Activated CD4-positive, alpha-beta memory T cell treated with anti-CD3 and anti-CD28 coated beads, Interleukin-2, amount 10 ng/mL, durations not matched to agents 7 days and 5 days (primary cell): Measurements from ENCODE around the gene STKLD1. TPM values are rescaled to one million over a fixed set of nuclear protein-coding genes. Genes with fewer than 3 reads are reported as not detected.
"Not testable (repeated sequence)": the region's sequence is repeated elsewhere in the genome, so short reads cannot be mapped to it uniquely, and the experiment has no call there.

ENCODE experiments used
- CTCF ChIA-PET: fragments of 350-600 bp; sonication (Branson Sonifier 250); formaldehyde crosslinking; loops from one replicate; lab custom pipeline; 2021; ENCODE audit warnings: antibody characterized with exemption, inconsistent platforms; lab: Charles Lee
- POLR2A ChIA-PET: fragments of 350-600 bp; sonication (Branson Sonifier 250); formaldehyde crosslinking; loops from one replicate; lab custom pipeline; 2021; ENCODE audit warnings: antibody characterized with exemption; lab: Charles Lee
- DNase-seq: peaks from one replicate; pipeline ENCODE4 v3.0.0-alpha.2; 2020
- H3K27ac Mint-ChIP-seq: one replicate; pipeline ENCODE4 v1.8.0; 2021; ENCODE audit warnings: mild to moderate bottlenecking, mixed read lengths
- H3K27me3 Mint-ChIP-seq: one replicate; pipeline ENCODE4 v1.8.0; 2021; ENCODE audit warnings: mixed read lengths
- H3K36me3 Mint-ChIP-seq: one replicate; pipeline ENCODE4 v1.8.0; 2021; ENCODE audit warnings: low read depth, mixed read lengths
- H3K4me1 Mint-ChIP-seq: one replicate; pipeline ENCODE4 v1.8.0; 2021; ENCODE audit warnings: mixed read lengths
- H3K4me3 Mint-ChIP-seq: one replicate; pipeline ENCODE4 v1.8.0; 2021; ENCODE audit warnings: mild to moderate bottlenecking, mixed read lengths
- H3K9me3 Mint-ChIP-seq: one replicate; pipeline ENCODE4 v1.8.0; 2021; ENCODE audit warnings: mixed read lengths
- total RNA-seq, 2 experiments: library from RNA; stranded (reverse); gene quantifications; one replicate each; pipeline ENCODE4 v1.2.3, GENCODE V29; 2021

The STKLD1 gene
- total RNA-seq, 2 experiments from 2014 or later: 0.65 to 0.71 TPM

GRCh38 chr9:133369422-133369821 is 6.7 kb upstream of the STKLD1 start:
- H3K36me3 Mint-ChIP-seq: peaks cover 79% of the 10 kb centered on the region
- peak overlapping the region; percentile 84 for H3K27ac Mint-ChIP-seq
- ChIA-PET CTCF (interaction anchor here (3.0 to 6.3 kb wide), 2 partner anchors 14 to 21 kb away, joined by 22 to 59 read pairs; partner anchors contain the start of genes MED22, RPL7A, SURF1 and SURF2), POLR2A (interaction anchor here (1.7 to 11.6 kb wide), 3 partner anchors 12 to 339 kb away, joined by 5 to 397 read pairs (median 277); partner anchors contain the start of genes GTF3C5, MED22, RPL7A and SURF1)
- H3K4me3 Mint-ChIP-seq: peak overlapping the region; percentile 72
- H3K4me1 Mint-ChIP-seq: peaks cover 68% of the 10 kb centered on the region
- no peak for DNase-seq
- H3K9me3 Mint-ChIP-seq: no peaks in the 10 kb centered on the region
- no peaks in the 10 kb centered on the region for H3K27me3 Mint-ChIP-seq

DNA sequence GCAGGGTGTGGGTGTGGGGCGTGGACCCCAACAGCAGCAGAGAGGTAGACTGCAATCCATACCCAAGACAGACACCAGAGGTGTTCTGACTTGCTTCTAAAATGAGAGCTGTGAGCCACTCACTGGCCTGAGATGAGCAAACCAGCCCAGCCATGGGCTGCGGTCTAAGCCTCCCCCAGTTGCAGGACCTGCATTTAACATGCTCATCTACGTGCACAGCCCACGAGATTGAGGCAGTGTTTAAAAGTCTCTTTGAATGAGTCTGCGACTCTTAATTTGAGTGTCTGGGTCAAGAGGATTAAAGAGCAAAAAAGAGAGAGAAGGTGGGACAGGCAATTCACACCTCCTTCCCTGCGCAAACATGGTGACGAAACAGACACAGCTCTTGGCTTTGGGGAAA is 6.2 kb upstream of the STKLD1 start:
- Mint-ChIP-seq H3K9me3 (no peaks in the 10 kb centered on the region), H3K27ac (peak overlapping the region; percentile 84), H3K36me3 (peaks cover 82% of the 10 kb centered on the region), H3K27me3 (no peaks in the 10 kb centered on the region), H3K4me1 (peaks cover 71% of the 10 kb centered on the region), H3K4me3 (peak overlapping the region; percentile 72)
- CTCF ChIA-PET: interaction anchor here (1.7 to 6.3 kb wide), 4 partner anchors 14 to 117 kb away, joined by 5 to 59 read pairs (median 23); partner anchors contain the start of genes MED22, RPL7A, SURF1 and SURF2
- DNase-seq: no peak
- POLR2A ChIA-PET: interaction anchor here (1.7 to 11.6 kb wide), 4 partner anchors 13 to 339 kb away, joined by 4 to 397 read pairs (median 141); partner anchors contain the start of genes GTF3C5, MED22, RPL7A and SURF1

- H3K4me3 Mint-ChIP-seq: peak overlapping the region; percentile 72
- no peaks in the 10 kb centered on the region for H3K27me3 Mint-ChIP-seq
- no peaks in the 10 kb centered on the region for H3K9me3 Mint-ChIP-seq
- CTCF ChIA-PET: interaction anchor here (0.7 to 6.3 kb wide), 14 partner anchors 10 to 340 kb away, joined by 3 to 59 read pairs (median 5); partner anchors contain the start of genes GTF3C5, MED22, RPL7A and SURF1
- H3K36me3 Mint-ChIP-seq: peaks cover 77% of the 10 kb centered on the region
- peaks cover 70% of the 10 kb centered on the region for H3K4me1 Mint-ChIP-seq
- POLR2A ChIA-PET: interaction anchor here (1.0 to 11.6 kb wide), 15 partner anchors 8 to 340 kb away, joined by 3 to 397 read pairs (median 5); partner anchors contain the start of genes GTF3C5, MED22, RPL7A and SLC2A6
- peak; percentile 69 for DNase-seq
- peak overlapping the region; percentile 84 for H3K27ac Mint-ChIP-seq
These were observed 5.5 kb upstream of the STKLD1 start for GRCh38 chr9:133370685-133371084.

DNA sequence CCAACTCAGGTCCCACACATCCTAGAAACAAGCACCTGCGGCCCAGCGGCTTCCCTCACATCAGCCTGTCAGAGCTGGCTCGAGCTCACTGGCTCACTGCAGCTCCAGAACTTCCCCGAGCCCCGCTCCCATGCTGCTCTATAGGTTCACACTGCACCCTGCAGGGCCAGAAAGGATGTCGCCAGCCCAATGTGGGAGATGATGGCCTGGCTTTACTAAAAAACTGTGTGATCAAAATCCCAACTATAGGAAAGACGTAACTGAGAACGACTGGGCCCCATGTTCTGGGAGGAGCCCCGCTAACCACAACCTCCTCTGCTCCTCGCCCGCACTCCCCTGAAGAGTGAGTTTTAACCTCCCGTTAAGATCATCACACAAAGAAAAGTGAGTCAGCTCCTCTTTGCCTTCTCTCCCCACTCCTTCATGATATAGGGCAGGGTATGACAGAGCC is 4.9 kb upstream of the STKLD1 start:
- H3K4me1 Mint-ChIP-seq: peaks cover 67% of the 10 kb centered on the region
- H3K4me3 Mint-ChIP-seq: peak overlapping the region; percentile 72
- CTCF ChIA-PET: interaction anchor here (0.7 to 6.3 kb wide), 16 partner anchors 9 to 341 kb away, joined by 3 to 59 read pairs (median 5); partner anchors contain the start of genes GTF3C5, MED22, RPL7A and SURF1
- POLR2A ChIA-PET: interaction anchor here (1.0 to 11.6 kb wide), 18 partner anchors 8 to 701 kb away, joined by 3 to 397 read pairs (median 4); partner anchors contain the start of genes DDX31, GTF3C4, GTF3C5 and MED22
- no peaks in the 10 kb centered on the region for H3K27me3 Mint-ChIP-seq
- peak; percentile 83 for DNase-seq
- peak overlapping the region; percentile 84 for H3K27ac Mint-ChIP-seq
- peaks cover 71% of the 10 kb centered on the region for H3K36me3 Mint-ChIP-seq
- H3K9me3 Mint-ChIP-seq: no peaks in the 10 kb centered on the region

DNA sequence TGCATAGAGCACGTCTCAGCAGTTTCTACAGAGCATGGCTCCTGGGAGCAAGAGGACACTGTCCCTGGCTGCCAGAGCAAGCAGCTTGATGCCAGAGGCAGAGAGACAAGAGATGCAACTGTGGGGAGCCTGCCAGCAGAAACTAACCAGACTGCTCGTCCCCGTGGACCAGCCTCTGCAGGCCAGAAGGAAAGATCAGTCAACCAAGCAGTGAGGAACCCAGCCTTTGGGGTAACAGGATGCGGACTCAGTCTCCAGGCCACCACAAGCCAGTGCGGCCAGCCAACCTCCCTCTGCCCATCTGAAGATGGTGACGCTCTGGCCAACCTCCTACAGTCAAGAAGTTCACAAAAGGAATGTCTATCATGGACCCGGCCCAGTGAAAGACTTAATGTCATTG is 4.0 kb upstream of the STKLD1 start:
- Mint-ChIP-seq H3K36me3 (peaks cover 62% of the 10 kb centered on the region), H3K4me3 (peak overlapping the region; percentile 72), H3K4me1 (peaks cover 64% of the 10 kb centered on the region), H3K27ac (peak overlapping the region; percentile 84), H3K9me3 (no peaks in the 10 kb centered on the region), H3K27me3 (peaks cover under 1% of the 10 kb centered on the region)
- CTCF ChIA-PET: interaction anchor here (0.8 to 6.3 kb wide), 9 partner anchors 10 to 324 kb away, joined by 3 to 59 read pairs (median 3); partner anchors contain the start of genes MED22, RPL7A, SURF1 and SURF2
- no peak for DNase-seq
- POLR2A ChIA-PET: interaction anchor here (1.0 to 11.6 kb wide), 12 partner anchors 9 to 702 kb away, joined by 3 to 397 read pairs (median 6); partner anchors contain the start of genes DDX31, GTF3C4, GTF3C5 and MED22

DNA sequence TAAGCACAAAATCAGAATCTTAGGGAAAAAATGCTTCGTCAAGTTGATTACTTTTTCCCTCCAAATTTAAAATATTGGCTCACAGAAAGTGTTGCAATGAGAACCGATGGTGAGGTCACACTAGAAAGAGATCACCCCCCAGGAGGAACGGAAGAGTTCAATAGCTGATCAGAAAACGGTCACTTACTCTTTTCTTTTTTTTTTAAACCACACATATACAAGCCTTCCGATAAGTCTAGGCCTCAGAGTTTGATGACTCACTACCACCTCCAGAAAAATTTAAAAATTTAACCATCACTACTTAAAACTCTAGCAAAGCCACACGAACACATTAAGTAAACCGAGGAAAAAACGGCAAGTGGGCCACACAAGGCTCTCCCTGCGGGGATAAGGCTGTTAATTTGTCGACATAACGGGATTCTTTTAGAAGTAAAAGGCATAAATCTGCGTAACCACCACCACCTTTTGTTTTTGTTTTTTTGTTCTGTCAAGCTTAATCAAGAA is 1.5 kb upstream of the STKLD1 start:
- DNase-seq: peak; percentile 37
- H3K4me3 Mint-ChIP-seq: peak overlapping the region; percentile 83
- no peaks in the 10 kb centered on the region for H3K9me3 Mint-ChIP-seq
- peaks cover 2% of the 10 kb centered on the region for H3K27me3 Mint-ChIP-seq
- CTCF ChIA-PET: interaction anchor here (1.0 to 6.3 kb wide), 5 partner anchors 19 to 189 kb away, joined by 3 to 59 read pairs (median 5); partner anchors contain the start of genes MED22, RPL7A, SURF1 and SURF2
- H3K4me1 Mint-ChIP-seq: peaks cover 49% of the 10 kb centered on the region
- POLR2A ChIA-PET: interaction anchor here (0.7 to 11.6 kb wide), 14 partner anchors 9 to 344 kb away, joined by 3 to 397 read pairs (median 4); partner anchors contain the start of genes CACFD1, GTF3C5, MED22 and RPL7A
- H3K27ac Mint-ChIP-seq: peak overlapping the region; percentile 97
- H3K36me3 Mint-ChIP-seq: peaks cover 46% of the 10 kb centered on the region

DNA sequence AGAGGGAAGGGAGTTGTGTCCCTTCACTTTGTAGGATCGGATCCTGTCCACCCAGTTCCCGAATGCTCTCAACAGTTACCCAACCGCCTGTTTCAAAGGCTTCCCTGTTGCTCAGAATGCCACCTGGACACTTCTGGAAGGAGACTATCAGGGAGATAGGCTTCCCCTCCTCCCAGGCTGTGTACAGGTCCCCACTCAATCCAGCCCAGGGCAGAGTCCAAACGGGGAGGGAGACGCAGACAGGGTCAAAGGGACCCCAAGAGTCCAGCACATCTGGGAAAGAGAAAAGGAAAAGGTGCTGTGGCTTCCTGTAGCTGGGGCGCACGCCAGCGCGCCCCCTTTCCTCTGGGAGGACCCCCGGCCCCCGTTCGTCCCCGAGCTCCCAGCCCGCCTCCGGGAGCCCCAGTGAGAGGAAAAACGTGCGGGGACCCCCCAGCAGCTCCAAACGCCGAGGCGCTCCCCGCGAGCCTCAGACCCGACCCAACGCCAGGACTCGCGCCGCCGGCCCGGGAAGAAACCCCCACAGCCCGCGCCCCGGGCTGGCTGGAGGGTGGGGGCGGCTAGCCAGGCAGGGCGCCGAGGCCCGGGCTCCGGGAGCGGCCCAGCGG is 946 bp upstream of the STKLD1 start:
- peaks cover 40% of the 10 kb centered on the region for H3K36me3 Mint-ChIP-seq
- ChIA-PET CTCF (interaction anchor here (1.0 to 6.3 kb wide), 5 partner anchors 19 to 189 kb away, joined by 3 to 59 read pairs (median 5); partner anchors contain the start of genes MED22, RPL7A, SURF1 and SURF2), POLR2A (interaction anchor here (0.7 to 11.6 kb wide), 12 partner anchors 9 to 345 kb away, joined by 3 to 397 read pairs (median 6); partner anchors contain the start of genes CACFD1, GTF3C5, MED22 and RPL7A)
- H3K4me3 Mint-ChIP-seq: peak overlapping the region; percentile 83
- peak; percentile 43 for DNase-seq
- H3K9me3 Mint-ChIP-seq: no peaks in the 10 kb centered on the region
- H3K4me1 Mint-ChIP-seq: peaks cover 43% of the 10 kb centered on the region
- H3K27me3 Mint-ChIP-seq: peaks cover 2% of the 10 kb centered on the region
- H3K27ac Mint-ChIP-seq: peak overlapping the region; percentile 97

DNA sequence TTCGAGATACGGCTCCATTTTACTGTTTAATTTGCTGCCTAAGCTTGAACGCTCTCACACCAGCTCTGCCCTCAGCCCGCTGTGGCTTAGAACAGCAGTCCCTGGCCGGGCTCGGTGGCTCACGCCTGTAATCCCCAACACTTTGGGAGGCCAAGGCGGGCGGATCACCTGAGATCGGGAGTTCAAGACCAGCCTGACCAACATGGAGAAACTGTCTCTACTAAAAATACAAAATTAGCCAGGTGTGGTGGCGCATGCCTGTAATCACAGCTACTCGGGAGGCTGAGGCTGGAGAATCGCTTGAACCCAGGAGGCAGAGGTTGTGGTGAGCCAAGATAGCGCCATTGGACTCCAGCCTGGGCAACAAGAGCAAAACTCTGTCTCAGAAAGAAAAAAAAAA is 1.1 kb downstream of the STKLD1 start:
- not testable (repeated sequence) for DNase-seq, H3K27ac Mint-ChIP-seq, H3K9me3 Mint-ChIP-seq, H3K27me3 Mint-ChIP-seq
- Mint-ChIP-seq H3K4me1 (peaks cover 23% of the 10 kb centered on the region), H3K36me3 (peaks cover 25% of the 10 kb centered on the region), H3K4me3 (peak overlapping the region; percentile 59)
- POLR2A ChIA-PET: interaction anchor here (0.8 to 11.6 kb wide), 8 partner anchors 20 to 347 kb away, joined by 3 to 397 read pairs (median 4); partner anchors contain the start of genes GTF3C5, MED22, RPL7A and SURF1
- CTCF ChIA-PET: interaction anchor here (1.4 to 2.2 kb wide), 4 partner anchors 25 to 138 kb away, joined by 4 to 5 read pairs (median 4); partner anchors contain the start of genes MED22 and RPL7A

- Mint-ChIP-seq H3K27me3 (peaks cover 2% of the 10 kb centered on the region), H3K4me1 (peaks cover 18% of the 10 kb centered on the region), H3K36me3 (peaks cover 20% of the 10 kb centered on the region), H3K27ac (no peak overlapping the region), H3K9me3 (no peaks in the 10 kb centered on the region), H3K4me3 (no peak overlapping the region)
- POLR2A ChIA-PET: interaction anchor here (0.8 to 11.6 kb wide), 4 partner anchors 21 to 347 kb away, joined by 3 to 397 read pairs (median 140); partner anchors contain the start of genes GTF3C5, MED22, RPL7A and SURF1
- no peak for DNase-seq
- CTCF ChIA-PET: interaction anchor here (1.5 to 2.2 kb wide), 3 partner anchors 25 to 139 kb away, joined by 4 to 5 read pairs (median 5); partner anchors contain the start of genes MED22 and RPL7A
These were observed 1.6 kb downstream of the STKLD1 start for GRCh38 chr9:133377721-133378216.

DNA sequence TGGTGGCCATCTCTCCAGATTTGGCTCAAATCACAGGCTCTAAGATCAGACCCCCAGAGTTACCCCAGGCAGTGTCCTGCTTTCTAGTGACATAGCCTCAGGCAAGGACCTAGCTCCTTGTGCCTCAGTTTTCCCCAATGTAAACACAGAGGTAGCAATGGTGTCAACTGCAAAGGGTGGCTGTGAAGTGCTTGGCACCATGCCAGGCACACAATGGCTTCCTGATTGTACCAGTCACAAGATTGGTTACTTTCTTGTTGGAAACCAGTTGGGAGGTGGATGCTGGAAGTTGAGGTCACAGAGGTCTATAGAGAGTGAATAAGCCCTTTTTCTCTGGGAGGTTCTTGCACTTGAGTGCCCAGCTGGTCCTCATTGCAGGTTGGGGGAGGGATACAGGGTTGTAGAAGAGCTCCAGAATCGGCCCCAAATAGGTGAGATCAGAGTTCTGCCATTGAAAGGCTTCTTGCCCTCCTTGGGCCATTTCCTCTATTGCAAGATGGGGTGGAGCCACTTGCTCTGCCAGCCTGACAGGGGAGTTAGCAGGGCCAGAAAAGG is 2.3 kb downstream of the STKLD1 start:
- CTCF ChIA-PET: interaction anchor here (1.0 to 2.2 kb wide), 2 partner anchors 24 to 26 kb away, joined by 4 read pairs; no protein-coding TSS in a partner anchor
- no peak for DNase-seq
- no peak overlapping the region for H3K4me3 Mint-ChIP-seq
- peaks cover 2% of the 10 kb centered on the region for H3K27me3 Mint-ChIP-seq
- no peak overlapping the region for H3K27ac Mint-ChIP-seq
- no peaks in the 10 kb centered on the region for H3K9me3 Mint-ChIP-seq
- peaks cover 13% of the 10 kb centered on the region for H3K36me3 Mint-ChIP-seq
- POLR2A ChIA-PET: interaction anchor here (0.6 to 11.6 kb wide), 4 partner anchors 21 to 356 kb away, joined by 3 to 397 read pairs (median 140); partner anchors contain the start of genes GTF3C5, MED22, RPL7A and SURF1
- peaks cover 11% of the 10 kb centered on the region for H3K4me1 Mint-ChIP-seq
